ENCODE data around the gene SDK1.

Gene SDK1

DNA sequence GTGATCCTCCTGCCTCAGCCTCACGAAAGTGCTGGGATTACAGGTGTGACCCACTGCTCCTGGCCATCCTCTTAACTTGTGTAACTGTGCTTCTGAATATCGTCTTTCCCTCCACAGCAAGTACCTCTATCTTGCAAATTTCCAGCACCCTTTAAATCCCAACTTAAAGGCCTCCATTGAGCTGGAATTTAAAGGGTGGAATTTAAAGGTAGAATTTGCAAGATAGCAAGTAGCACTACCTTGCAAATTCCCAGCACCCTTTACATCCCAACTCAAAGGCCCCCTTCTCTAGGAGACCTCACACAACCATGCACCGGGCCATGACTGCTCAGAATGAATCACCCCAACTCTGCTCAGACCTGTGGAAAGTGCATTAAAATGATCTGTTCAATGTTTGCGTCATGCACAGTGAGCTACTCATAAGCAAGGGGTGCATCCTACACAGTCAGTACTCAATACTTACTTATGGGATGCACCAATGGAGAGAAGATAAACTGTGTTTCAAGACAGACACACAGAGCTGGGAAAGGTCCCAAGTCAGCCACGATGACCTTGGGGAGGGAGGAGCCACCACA, 17.8 kb upstream of the SDK1 start:
- DNase-seq (ENCODE audit: low spot score), result no peak

DNA sequence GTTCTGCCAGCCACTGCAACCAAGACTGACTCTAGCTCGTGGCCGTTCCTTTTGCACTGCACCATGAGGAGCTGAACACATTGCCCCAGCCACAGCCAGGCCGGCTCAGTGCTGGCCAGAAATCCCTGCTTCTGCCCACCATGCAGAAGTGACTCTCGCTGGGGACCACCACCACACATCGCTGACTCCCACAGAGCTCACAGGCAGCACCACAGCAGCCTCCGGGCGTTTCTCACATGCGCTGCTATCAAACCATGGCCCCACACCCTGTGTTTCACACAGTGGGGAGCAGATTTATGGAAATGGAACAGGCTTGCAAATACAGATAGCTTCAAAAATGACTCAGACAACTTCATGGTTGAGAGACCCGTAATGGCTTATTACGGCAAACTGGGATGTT, 15.4 kb upstream of the SDK1 start:
- no peak for DNase-seq (ENCODE audit: low spot score)

DNA sequence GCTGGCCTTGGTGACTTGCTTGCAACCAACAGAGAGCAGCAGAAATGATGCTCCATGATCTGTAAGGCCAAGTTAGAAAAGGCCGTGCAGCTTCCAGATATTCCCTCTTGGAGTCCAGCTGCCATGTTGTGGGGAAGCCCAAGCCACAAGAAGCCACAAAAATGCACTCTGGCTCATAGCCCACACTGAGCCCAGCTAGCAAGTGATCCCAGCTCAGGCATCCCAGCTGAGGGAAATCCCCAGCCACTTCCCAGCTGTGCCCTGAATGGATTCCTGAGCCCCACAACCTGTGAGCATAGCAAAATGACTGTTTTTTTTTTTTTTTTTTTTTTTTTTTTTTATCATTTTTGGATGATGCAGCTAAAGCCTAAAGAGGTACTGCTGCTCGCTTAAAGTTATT, 11.1 kb upstream of the SDK1 start:
- DNase-seq (ENCODE audit: low spot score), result no peak

DNA sequence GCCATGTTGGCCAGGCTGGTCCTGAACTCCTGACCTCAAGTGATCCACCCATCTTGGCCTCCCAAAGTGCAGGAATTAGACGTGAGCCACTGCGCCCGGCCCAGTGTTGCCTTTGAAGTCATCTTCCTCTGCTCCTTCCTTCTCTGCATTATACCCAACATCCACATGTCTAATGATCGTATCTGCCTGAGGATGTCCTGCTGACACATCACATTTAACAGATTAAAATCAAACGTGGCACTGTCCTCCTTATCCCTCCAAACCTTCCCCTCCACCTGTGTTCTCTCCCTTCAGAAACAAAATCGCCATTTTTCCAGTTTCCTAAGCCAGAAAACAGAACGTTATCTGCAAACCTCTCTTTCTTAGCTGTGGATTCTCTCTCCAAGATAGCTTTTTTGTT, 8.4 kb upstream of the SDK1 start:
- DNase-seq (ENCODE audit: low spot score), result no peak

- DNase-seq (ENCODE audit: low spot score), result no peak
These were observed 6.5 kb upstream of the SDK1 start for GRCh38 chr7:3294432-3295100.

DNA sequence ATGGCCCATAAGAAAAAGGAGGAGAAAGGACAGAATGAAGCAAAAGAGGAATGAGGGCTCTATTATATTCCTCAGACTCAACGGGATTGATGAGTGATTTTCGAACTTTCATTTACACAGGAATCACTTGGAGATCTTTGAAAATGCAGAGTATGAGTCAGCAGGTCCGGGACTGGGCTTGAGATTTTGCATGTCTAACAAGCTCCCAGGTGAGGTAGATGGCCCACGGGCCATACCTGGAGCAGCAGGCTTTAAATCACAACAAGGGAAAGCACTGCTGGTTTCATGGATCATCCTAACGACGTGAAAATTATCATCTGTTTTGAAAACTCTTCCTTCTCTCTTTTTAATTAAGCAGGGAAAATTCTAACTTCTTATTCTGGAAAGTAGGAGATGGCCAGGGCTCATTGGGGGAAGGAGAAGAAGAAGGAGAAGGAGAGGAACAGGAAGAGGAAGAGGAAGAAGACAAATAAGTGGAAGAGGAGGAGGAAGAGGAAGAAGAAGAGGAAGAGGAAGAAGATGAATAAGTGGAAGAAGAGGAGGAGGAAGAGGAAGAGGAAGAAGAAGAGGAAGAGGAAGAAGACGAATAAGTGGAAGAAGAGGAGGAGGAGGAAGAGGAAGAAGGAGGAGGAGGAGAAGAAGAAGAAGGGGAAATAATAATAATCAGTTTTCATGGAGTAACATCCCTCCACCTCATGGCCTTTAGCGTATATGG, 3.8 kb upstream of the SDK1 start:
- no peak for DNase-seq (ENCODE audit: low spot score)

- no peak for DNase-seq (ENCODE audit: low spot score)
These were observed 816 bp upstream of the SDK1 start for GRCh38 chr7:3300221-3300650.

- no peak for DNase-seq (ENCODE audit: low spot score)
These were observed 338 bp downstream of the SDK1 start for GRCh38 chr7:3301449-3301731.

GRCh38 chr7:3301831-3302618, 973 bp downstream of the SDK1 start:
- DNase-seq (ENCODE audit: low spot score), result no peak

GRCh38 chr7:3302681-3303320, 1.7 kb downstream of the SDK1 start:
- DNase-seq (ENCODE audit: low spot score), result no peak

GRCh38 chr7:3304131-3304530, 3.1 kb downstream of the SDK1 start:
- no peak for DNase-seq (ENCODE audit: low spot score)

DNA sequence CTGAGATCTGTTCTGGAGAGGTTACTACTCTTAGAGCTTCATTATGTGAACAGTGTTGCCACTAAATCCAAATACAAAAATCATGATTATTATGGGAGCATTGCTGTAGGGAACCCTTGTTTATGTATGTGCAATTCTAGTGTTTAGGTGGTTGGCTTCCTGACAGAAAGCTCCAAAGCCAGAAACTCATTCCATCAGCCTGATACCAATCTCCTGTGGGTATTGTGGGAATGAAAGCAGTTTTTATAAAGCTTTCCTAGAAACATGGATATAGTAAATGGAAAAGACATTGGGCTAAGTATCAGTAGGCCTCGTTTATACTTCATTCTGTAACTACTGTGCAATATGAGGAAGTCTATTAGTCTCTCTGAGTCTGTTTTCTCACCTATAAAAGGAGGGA, 6.4 kb downstream of the SDK1 start:
- DNase-seq (ENCODE audit: low spot score), result no peak

GRCh38 chr7:3309140-3309539, 8.1 kb downstream of the SDK1 start:
- no peak for DNase-seq (ENCODE audit: low spot score)

DNA sequence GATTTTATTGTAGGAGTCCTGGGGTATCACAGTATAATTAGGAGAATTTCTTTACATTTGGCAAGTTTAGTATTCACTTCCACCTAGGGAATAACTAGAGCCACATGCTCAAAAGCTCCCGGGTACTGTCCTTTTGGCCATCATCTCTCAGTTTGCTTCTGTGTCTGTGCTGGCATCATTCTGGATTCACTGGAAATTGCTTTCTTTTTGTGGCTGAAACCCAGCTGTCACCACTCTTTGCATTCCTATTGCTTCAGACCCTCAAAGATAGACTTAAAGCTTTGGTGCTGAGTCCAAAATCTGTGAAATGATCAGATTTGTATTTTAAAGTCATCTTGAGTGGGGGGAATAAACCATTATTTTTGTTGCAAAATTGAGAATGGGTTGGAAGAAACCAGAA, 8.9 kb downstream of the SDK1 start:
- no peak for DNase-seq (ENCODE audit: low spot score)

GRCh38 chr7:3310884-3311283, 9.8 kb downstream of the SDK1 start:
- no peak for DNase-seq (ENCODE audit: low spot score)

GRCh38 chr7:3312583-3312982, 11.5 kb downstream of the SDK1 start:
- no peak for DNase-seq (ENCODE audit: low spot score)

DNA sequence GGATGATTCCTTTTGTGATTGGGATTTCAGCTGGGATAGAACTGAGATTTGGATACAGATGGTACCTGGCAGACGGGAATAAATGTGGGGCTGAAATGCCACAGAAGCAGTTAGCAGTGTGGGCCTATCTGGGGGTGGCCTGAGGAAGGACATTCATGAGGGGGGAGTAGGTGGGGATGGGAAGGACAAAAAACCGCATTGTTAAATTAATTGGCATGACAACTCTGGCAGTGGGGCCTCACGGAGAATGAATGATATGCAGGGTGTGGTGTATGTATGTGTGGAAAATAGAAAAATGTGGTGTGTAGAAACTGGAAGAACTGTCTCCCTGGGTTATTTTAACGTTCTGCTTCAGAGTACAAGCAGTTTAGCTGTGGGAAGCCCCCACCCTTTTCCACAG, 17.8 kb downstream of the SDK1 start:
- DNase-seq (ENCODE audit: low spot score), result no peak

GRCh38 chr7:3321206-3321605, 20.2 kb downstream of the SDK1 start:
- no peak for DNase-seq (ENCODE audit: low spot score)

GRCh38 chr7:3321745-3322144, 20.7 kb downstream of the SDK1 start:
- no peak for DNase-seq (ENCODE audit: low spot score)

GRCh38 chr7:3326246-3326645, 25.2 kb downstream of the SDK1 start:
- no peak for DNase-seq (ENCODE audit: low spot score)

GRCh38 chr7:3327099-3327498, 26.0 kb downstream of the SDK1 start:
- no peak for DNase-seq (ENCODE audit: low spot score)

DNA sequence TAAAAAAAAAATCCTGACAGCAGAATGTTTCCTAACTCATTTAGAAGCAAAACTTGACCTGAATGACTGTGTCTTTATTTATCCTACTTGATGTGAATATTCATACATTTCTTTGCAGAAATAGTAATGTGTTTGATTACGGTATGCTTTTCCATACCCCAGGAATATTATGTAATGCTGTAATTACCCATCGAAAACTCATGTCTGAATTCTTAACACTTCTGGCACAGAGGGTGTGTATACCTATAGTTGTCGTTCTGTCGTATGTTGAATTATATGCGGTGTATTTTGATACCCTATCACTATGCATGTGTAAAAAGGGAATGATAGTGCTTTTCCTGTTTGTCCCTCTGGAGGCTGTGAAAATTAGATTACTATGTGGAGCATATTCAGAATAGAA, 26.6 kb downstream of the SDK1 start:
- DNase-seq (ENCODE audit: low spot score), result no peak

- no peak for DNase-seq (ENCODE audit: low spot score)
These were observed 31.3 kb downstream of the SDK1 start for GRCh38 chr7:3332308-3332707.
